C1 segment of cervical spinal cord (tissue), 14 donors: ENCODE measurements around the gene TBL1X.
"Not testable (repeated sequence)": the region's sequence is repeated elsewhere in the genome, so short reads cannot be mapped to it uniquely, and the experiment has no call there.

Source experiments
- DNase-seq, 14 donors: peaks; one replicate each; lab custom pipeline; 2025; lab: John Stamatoyannopoulos, UW

Gene TBL1X

GRCh38 chrX:9533611-9534010 lies 68.8 kb downstream of the TBL1X start:
- no peak for DNase-seq

DNA sequence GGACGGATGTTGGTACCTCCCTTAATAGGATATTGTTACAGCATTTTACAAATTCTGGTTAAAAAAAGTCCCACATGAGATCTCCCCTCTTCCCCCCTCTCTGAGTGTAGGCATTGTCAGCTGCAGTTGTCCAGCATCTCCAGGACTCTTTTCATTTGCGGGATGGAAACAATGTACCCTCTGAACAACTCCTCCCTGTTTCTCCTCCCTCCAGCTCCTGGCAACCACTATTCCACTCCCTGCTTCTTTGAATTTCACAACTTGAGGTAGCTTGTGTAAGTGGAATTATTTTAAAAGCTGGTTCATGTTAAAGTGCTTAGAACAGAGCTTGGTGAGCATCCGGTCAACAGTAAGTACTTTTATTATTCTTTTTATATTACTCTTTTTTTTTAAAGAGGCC lies 69.8 kb downstream of the TBL1X start:
- DNase-seq = peak in 2 of 14 donors; percentile 5 to 12

- no peak for DNase-seq
Observed at GRCh38 chrX:9535101-9535500, 70.2 kb downstream of the TBL1X start.

DNA sequence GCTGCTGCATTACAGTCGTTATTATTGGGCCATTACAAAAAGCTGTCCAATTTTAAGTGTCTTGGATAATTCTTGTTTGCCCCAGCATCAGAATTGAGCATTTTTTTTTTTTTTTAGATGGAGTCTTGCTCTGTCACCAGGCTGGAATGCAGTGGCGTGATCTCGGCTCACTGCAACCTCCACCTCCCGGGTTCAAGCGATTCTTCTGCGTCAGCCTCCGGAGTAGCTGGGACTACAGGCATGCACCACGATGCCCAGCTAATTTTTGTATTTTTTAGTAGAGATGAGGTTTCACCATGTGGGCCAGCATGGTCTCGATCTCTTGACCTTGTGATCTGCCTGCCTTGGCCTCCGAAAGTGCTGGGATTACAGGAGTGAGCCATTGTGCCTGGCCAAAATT lies 71.3 kb downstream of the TBL1X start:
- DNase-seq = not testable (repeated sequence)

DNA sequence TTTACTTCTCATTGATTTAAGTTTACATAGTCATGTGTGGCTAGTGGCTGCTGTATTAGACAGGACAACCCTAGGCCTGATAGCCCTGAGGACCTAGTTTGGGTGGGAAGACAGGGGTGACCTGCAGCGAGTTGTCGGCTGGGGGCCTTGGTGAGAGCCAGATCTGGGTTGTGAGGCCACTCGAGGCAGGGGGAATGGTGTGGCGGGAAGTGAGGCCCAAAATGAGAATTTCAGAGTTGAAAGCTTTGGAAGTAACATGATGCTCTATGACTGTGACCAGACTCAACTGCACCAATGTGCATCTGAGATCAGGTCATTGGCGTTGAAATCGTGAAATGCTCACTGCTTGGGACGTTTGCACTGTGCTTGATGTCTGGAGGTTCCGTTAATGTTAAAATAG lies 72.9 kb downstream of the TBL1X start:
- no peak for DNase-seq

DNA sequence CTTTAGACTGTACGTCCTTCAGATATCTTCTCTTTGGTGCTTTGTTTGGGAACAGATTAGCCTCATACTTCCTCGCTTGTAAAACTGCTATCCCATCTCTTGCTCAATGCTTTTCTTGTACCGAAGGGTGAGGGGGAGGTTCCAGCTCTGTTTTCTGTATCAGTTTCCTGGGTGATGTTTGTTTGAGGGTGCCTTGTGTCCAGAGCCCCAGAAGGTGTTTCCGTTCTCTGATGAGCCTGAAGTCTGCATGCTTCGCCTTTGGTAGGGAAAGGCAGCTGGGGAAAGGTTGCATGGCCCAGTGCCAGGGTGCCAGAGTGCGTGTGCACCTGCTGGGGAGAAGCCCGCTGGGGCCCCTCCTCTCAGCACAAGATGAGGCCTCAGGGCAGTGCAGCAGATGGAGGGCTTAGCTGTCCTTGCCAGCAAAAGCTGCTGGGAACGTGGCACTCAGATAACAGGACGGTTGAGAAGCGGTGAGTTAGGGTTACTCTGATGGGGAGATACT lies 73.7 kb downstream of the TBL1X start:
- DNase-seq = peak in 1 of 14 donors; percentile 64

DNA sequence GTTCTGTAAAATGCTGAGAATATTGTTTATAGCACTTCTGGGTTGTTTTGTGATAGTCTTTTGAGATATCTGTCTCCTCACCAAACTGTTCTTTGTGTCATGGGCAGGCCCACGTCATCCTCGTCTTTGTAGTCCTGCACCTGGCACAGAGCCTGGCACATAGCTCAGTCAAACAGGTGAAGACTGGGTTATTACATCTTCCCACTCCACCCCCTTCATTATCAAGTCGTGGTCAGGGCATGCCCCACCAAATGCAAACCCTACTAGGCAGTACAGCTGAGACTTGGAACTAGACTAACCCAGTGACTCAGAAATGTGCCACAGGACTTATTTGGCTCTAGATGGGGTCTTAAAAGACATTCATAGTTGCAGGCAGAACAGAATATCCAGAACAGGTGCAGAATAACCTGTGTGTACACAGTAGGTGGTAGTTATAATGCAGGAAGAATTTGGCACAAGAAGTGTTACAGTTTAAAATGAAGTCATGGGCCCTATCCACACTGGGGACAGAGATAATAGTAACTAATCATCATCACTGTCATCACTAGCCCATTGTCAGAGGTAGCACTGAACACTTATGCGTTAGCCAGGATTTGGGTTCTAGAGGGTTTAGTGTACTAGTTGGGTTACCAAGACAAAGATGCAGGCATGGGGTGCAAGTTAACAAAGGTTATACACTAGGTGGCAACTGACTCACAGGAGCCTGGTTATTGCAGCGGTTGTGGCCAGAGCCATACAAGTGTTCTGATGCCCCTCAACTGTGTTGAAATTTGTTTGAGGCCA lies 74.9 kb downstream of the TBL1X start:
- DNase-seq = no peak

GRCh38 chrX:9542106-9542760 lies 77.4 kb downstream of the TBL1X start:
- peak in 1 of 14 donors; percentile 46 for DNase-seq

- DNase-seq = peak in 1 of 14 donors; percentile 46
Observed at GRCh38 chrX:9542761-9543111, 77.9 kb downstream of the TBL1X start.

- DNase-seq = no peak
Observed at GRCh38 chrX:9555354-9555753, 90.5 kb downstream of the TBL1X start.

DNA sequence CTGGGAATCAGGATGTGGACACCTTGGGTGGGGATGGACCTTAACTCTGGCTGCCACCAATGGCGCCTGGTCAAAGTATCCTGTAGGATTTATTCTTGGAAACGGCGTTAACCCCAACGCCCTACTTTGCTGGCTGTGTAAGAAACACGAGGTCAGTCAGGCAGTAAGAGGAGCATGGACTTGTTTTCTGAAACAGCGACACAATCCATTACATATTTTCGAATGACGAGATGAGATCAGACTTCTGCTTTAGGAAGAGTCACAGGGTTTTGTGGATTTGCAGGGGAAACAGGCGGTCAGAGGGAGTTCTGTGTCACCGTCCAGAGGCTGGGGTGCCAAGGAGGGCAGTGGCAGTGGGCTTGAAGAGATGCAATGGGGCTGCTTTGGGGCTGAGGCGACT lies 92.2 kb downstream of the TBL1X start:
- DNase-seq = no peak

GRCh38 chrX:9557521-9557920 lies 92.7 kb downstream of the TBL1X start:
- DNase-seq = no peak

- DNase-seq = no peak
Observed at GRCh38 chrX:9558615-9559014, 93.8 kb downstream of the TBL1X start.

DNA sequence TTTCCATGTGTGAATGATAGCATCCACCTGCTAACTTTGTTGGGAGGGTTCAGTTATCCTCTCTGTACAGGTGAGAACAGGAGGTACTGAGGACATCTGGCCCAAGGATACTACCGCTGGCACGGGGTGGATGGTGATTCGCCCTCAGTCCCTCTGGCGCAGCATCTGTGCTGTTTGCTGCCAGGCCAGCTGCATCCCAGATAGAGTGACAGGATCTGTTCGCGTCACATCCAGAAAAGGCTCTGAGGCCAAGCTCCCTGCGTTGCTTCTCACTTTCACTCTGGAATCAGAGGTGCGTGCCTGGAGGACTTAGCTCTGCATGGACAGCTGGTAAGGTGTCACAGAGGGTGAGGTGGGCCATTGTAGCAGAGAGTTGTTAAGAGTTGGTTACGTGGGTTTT lies 95.4 kb downstream of the TBL1X start:
- DNase-seq = peak in 2 of 14 donors; percentile 14 to 34

DNA sequence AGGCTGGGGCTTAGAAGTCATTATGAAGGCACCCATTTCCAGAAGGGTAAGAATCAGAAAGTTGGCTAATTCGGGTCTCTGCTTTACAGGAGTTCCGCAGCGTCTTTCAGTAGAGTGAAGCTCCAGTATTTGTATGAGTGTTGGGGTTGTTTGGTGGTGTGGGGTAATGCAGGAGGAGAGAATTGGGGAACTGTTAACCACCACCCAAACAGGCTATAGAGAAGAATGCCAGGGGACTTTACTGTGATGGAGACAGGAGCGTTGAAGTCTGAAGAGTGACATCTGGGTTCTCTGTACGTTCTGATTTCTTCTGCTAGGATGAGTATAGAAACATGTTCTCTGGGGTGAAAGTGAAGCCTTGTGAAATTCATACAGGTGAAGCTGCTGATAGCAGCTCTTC lies 96.3 kb downstream of the TBL1X start:
- no peak for DNase-seq

DNA sequence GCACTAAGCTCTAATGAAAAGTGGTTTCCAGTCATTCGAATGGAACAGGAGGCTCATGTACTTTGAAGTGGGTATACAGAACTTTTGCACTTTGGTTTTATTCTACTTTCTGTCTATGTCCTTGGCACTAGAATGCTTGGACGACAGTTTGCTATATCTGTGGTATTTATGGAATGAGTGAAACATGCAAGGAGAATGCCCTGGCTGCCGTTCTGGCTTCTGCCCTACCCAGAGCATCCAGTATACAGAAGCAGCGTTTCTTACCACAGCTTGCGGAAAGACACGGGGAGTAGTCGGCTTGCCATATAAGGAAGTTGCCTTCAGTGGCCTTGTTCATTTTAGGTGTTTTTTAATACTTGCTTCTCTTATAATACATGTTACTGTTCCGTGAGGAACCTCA lies 98.0 kb downstream of the TBL1X start:
- DNase-seq = no peak

DNA sequence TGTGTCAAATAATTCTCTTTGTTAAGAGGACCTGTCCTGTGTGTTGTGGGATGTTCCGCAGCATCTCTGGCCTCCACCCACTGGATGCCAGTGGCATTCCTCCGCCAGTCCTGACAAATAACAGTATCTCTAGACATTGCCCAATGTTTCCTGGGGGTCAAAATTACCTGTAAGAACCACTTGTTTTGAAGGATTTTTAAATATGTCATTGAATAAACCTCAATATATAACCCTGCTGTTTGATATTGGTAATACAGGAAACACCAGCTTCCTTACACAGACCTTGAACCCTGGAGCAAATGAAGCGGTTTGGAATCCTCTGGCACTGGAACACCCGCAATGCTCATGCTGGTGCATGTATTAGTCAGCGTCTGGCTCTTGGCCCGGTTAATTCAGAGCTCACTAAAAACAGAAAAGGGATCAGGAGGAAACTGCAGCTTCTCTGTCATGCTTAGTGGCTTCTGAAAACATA lies 101.3 kb downstream of the TBL1X start:
- DNase-seq = peak in 3 of 14 donors; percentile 1 to 57 (median 28)

- no peak for DNase-seq
Observed at GRCh38 chrX:9569876-9570301, 105.0 kb downstream of the TBL1X start.

- DNase-seq = no peak
Observed at GRCh38 chrX:9573282-9574106, 108.6 kb downstream of the TBL1X start.

DNA sequence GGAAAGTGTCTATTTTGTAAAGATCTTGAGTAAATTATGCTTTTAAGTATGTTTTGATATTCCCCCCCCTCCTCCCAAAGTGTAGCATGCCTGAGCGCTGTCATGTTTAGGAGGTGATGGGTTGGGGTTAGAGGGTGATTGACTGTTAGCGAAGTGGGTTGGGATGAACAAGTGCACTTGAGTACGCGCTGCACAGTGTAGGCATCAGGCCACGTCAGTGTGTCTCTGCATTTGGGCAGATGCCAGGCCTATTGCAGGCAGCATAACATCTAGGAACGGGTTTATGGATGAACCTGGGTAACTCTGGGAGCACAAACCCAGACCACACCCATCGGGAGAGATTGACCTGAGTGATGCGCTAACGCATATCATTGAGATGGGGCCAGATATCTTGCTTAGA lies 111.2 kb downstream of the TBL1X start:
- no peak for DNase-seq

DNA sequence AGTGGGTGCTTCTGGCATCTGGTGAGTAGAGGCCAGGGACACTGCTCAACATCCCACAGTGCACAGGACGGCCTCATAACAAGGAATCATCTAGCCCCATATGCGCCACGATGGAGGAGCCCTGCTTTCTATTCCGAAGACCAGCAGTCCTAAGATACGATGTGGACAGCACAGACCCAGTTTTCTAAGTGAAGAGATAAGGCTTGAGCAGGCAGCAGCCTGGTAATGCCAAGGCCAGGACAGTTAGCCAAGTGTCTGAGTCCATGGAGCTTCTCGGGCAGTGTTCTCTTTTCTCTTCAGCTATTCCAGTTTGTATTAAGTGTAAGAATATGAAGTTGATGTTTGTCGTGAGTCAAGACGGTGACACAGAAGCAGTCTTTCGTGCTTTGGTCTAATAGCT lies 112.7 kb downstream of the TBL1X start:
- no peak for DNase-seq
